Nephron (organoid): ENCODE measurements around the gene TGM3.

Experiments used
- H3K27ac Mint-ChIP-seq, 3 experiments: 2 replicates each; pipeline ENCODE4 v1.8.0; 2020; ENCODE audit warnings: mixed read lengths in 3 of 3, mild to moderate bottlenecking in 2 of 3, moderate library complexity in 1 of 3
- H3K27me3 Mint-ChIP-seq: 2 replicates; pipeline ENCODE4 v1.8.0; 2021; ENCODE audit warnings: low read depth, mild to moderate bottlenecking, moderate library complexity, mixed read lengths
- H3K36me3 Mint-ChIP-seq: 2 replicates; pipeline ENCODE4 v1.8.0; 2020; ENCODE audit warnings: low read depth, mixed read lengths
- H3K4me1 Mint-ChIP-seq: 2 replicates; pipeline ENCODE4 v1.8.0; 2020; ENCODE audit warnings: mixed read lengths
- H3K4me3 Mint-ChIP-seq, 3 experiments: 2 replicates each; pipeline ENCODE4 v1.8.0; 2020; ENCODE audit warnings: mild to moderate bottlenecking in 3 of 3, mixed read lengths in 3 of 3, moderate library complexity in 2 of 3
- H3K9me3 Mint-ChIP-seq: 2 replicates; pipeline ENCODE4 v1.8.0; 2020; ENCODE audit warnings: mixed read lengths
- TF ChIP-seq, protein P1 (sequence below), 3 experiments: fragments of 200-600 bp; sonication (generic); IDR thresholded peaks; one replicate each; pipeline ENCODE4 v1.5.0; 2021; ENCODE audit warnings: antibody characterized with exemption in 3 of 3; ENCODE audit not compliant: unreplicated experiment in 3 of 3

TGM3 gene

DNA sequence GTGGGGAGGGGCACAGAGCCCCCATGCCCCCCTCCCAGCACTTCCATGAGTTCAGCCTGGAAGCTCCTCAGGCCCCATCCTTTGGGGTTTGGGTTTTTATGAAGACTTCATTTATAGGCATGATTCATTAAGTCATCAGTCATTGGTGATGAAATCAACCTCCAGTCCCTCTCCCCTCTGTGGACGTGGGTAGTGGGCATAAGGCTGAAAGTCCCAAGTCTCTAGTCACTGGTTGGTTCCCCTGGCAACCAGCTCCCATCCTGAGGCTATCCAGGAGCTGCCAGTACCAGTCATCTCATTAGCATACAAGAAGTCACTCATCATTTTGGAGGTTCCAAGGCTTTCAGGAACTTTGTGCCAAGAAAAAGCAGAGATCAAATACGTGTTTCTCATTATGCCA lies 9.2 kb downstream of the TGM3 start:
- Mint-ChIP-seq H3K4me3 (no peak overlapping the region), H3K4me1 (peaks cover 6% of the 10 kb centered on the region), H3K27me3 (peaks cover 18% of the 10 kb centered on the region), H3K36me3 (no peaks in the 10 kb centered on the region), H3K27ac (no peak overlapping the region), H3K9me3 (no peaks in the 10 kb centered on the region)
- TF ChIP-seq, protein P1, sequence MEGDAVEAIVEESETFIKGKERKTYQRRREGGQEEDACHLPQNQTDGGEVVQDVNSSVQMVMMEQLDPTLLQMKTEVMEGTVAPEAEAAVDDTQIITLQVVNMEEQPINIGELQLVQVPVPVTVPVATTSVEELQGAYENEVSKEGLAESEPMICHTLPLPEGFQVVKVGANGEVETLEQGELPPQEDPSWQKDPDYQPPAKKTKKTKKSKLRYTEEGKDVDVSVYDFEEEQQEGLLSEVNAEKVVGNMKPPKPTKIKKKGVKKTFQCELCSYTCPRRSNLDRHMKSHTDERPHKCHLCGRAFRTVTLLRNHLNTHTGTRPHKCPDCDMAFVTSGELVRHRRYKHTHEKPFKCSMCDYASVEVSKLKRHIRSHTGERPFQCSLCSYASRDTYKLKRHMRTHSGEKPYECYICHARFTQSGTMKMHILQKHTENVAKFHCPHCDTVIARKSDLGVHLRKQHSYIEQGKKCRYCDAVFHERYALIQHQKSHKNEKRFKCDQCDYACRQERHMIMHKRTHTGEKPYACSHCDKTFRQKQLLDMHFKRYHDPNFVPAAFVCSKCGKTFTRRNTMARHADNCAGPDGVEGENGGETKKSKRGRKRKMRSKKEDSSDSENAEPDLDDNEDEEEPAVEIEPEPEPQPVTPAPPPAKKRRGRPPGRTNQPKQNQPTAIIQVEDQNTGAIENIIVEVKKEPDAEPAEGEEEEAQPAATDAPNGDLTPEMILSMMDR (IDR thresholded peaks at IDR 0.05; ENCODE audit: unreplicated experiment in 3 of 3), result no peak

DNA sequence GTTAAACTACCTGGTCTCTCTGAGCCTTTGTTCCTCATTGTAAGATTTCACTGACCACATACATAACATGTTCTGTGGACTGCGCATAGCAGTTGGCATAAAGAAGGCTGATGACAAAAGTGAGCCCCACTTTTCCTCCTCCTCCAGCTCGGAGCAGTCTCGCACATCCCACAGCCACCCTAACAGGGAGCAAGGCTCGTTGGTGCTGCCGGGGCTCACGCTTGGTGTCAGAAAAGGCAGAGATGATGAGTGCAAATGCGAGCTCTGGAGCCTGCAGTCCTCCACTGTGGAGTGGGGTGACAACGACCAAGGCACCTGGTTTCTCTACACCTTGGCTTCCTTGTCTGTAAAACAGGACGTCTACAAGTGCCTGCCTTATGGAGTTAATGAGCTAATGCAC lies 9.7 kb downstream of the TGM3 start:
- H3K4me3 Mint-ChIP-seq, result no peak overlapping the region
- H3K9me3 Mint-ChIP-seq, result no peaks in the 10 kb centered on the region
- H3K36me3 Mint-ChIP-seq, result no peaks in the 10 kb centered on the region
- TF ChIP-seq, protein P1 (IDR thresholded peaks at IDR 0.05; ENCODE audit: unreplicated experiment in 3 of 3), result no peak
- H3K4me1 Mint-ChIP-seq, result peaks cover 6% of the 10 kb centered on the region
- H3K27ac Mint-ChIP-seq, result no peak overlapping the region
- H3K27me3 Mint-ChIP-seq, result peaks cover 18% of the 10 kb centered on the region

DNA sequence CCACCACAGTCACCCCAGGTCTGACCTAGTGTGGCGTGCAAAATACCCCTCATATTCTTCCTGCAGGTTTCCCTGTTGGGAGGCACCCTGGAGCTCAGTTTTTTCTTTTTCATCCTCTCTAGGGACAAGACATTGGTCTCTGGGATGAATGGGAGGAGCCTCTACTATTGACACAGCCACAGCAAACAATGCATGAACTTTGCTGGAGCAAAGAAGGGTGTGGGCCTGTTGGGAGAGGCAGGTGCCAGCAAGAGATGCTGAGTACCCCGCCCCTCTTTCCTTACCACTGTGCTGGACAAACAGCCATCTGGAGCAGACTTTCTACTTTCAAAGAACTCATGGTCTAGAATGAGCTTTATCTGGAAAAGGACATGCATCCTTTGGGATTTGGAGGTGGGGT lies 10.1 kb downstream of the TGM3 start:
- Mint-ChIP-seq H3K27me3 (peaks cover 18% of the 10 kb centered on the region), H3K9me3 (no peaks in the 10 kb centered on the region), H3K27ac (no peak overlapping the region), H3K4me1 (peaks cover 6% of the 10 kb centered on the region), H3K36me3 (no peaks in the 10 kb centered on the region), H3K4me3 (no peak overlapping the region)
- TF ChIP-seq, protein P1 (IDR thresholded peaks at IDR 0.05; ENCODE audit: unreplicated experiment in 3 of 3), result no peak

DNA sequence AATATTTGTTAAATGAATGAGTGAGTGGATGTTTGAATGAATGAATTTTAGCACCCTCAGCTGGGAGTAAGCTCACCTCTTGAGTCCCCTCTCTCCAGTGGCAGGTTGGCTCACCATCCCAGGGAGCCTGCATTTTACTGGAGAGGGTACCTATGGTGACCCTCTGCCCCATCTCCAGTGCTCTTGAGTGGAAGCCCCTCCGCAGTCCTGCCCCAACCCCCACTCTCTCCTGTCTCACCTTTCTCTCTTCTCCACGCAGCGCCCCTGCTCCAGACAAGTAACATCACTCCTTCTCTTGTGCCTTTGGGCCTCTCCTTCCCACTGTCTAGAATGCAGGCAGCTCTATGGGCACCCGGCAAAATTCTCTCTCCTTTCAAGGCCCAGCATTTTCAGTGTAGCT lies 11.3 kb downstream of the TGM3 start:
- no peak overlapping the region for H3K4me3 Mint-ChIP-seq
- no peak overlapping the region for H3K27ac Mint-ChIP-seq
- peaks cover 18% of the 10 kb centered on the region for H3K27me3 Mint-ChIP-seq
- no peaks in the 10 kb centered on the region for H3K9me3 Mint-ChIP-seq
- TF ChIP-seq, protein P1 (IDR thresholded peaks at IDR 0.05; ENCODE audit: unreplicated experiment in 3 of 3), result no peak
- peaks cover 6% of the 10 kb centered on the region for H3K4me1 Mint-ChIP-seq
- no peaks in the 10 kb centered on the region for H3K36me3 Mint-ChIP-seq

DNA sequence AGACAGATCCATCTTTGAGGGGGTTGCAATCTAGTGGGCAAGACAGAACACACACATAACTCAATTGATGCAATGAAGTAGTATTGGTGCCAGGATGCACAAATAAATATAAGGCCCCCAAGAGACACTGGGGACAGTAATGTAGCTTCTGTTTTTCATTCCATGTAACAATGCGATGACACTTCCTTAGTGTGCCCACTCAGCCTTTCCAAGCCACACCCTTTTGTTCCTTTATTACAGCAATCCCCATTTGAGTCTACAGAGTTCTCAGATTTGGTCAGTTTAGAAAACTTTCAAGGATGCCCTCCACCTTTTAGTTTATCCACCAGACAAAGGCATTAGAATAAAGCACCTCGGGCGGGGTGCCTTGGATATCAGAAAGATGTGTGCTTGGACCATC lies 15.5 kb downstream of the TGM3 start:
- Mint-ChIP-seq H3K9me3 (no peaks in the 10 kb centered on the region), H3K4me1 (no peaks in the 10 kb centered on the region), H3K36me3 (no peaks in the 10 kb centered on the region), H3K27me3 (peaks cover 4% of the 10 kb centered on the region), H3K4me3 (no peak overlapping the region), H3K27ac (no peak overlapping the region)
- TF ChIP-seq, protein P1 (IDR thresholded peaks at IDR 0.05; ENCODE audit: unreplicated experiment in 3 of 3), result no peak

DNA sequence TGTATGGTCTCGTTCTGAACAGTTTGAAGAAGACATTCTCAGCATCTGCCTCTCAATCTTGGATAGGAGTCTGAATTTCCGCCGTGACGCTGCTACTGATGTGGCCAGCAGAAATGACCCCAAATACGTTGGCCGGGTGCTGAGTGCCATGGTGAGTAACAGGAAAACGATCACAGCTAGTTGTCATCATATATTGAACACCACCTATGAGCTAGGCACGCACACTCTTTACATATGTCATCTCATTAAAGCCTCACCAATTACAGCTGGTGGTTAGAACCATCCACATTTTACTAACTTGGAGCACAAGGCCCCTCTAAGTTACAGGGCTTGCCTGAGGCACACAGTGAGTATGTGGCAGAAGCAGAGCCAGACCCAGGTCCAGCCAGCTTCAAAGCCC lies 17.1 kb downstream of the TGM3 start:
- TF ChIP-seq, protein P1 (IDR thresholded peaks at IDR 0.05; ENCODE audit: unreplicated experiment in 3 of 3), result no peak
- Mint-ChIP-seq H3K9me3 (no peaks in the 10 kb centered on the region), H3K27ac (no peak overlapping the region), H3K4me1 (no peaks in the 10 kb centered on the region), H3K27me3 (no peaks in the 10 kb centered on the region), H3K4me3 (no peak overlapping the region), H3K36me3 (no peaks in the 10 kb centered on the region)
